ENCODE results near the gene ERCC6L2. TPM values are rescaled to one million over a fixed set of nuclear protein-coding genes. Genes with fewer than 3 reads are reported as not detected.

The ERCC6L2 gene
- total RNA-seq, 3 donors from 2014 or later, result 69.9 to 100.0 (median 71.4) TPM

- Histone ChIP-seq H3K4me1 (no peaks in the 10 kb centered on the region), H3K36me3 (peaks cover 7% of the 10 kb centered on the region), H3K4me3 (no peak overlapping the region), H3K27me3 (no peaks in the 10 kb centered on the region), H3K9me3 (no peaks in the 10 kb centered on the region), H3K27ac (no peak overlapping the region)
- TF ChIP-seq POLR2A (IDR thresholded peaks at IDR 0.05) (no peak), POLR2AphosphoS5 (IDR thresholded peaks at IDR 0.05) (no peak)
- TF ChIP-seq, protein P1, sequence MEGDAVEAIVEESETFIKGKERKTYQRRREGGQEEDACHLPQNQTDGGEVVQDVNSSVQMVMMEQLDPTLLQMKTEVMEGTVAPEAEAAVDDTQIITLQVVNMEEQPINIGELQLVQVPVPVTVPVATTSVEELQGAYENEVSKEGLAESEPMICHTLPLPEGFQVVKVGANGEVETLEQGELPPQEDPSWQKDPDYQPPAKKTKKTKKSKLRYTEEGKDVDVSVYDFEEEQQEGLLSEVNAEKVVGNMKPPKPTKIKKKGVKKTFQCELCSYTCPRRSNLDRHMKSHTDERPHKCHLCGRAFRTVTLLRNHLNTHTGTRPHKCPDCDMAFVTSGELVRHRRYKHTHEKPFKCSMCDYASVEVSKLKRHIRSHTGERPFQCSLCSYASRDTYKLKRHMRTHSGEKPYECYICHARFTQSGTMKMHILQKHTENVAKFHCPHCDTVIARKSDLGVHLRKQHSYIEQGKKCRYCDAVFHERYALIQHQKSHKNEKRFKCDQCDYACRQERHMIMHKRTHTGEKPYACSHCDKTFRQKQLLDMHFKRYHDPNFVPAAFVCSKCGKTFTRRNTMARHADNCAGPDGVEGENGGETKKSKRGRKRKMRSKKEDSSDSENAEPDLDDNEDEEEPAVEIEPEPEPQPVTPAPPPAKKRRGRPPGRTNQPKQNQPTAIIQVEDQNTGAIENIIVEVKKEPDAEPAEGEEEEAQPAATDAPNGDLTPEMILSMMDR (IDR thresholded peaks at IDR 0.05), result no peak
- no peak for DNase-seq (ENCODE audit: low spot score in 2 of 2)
- intact Hi-C loops (cut with DNase I; ENCODE audit: low total_unique reads), result no loop called here
These were observed 104.0 kb downstream of the ERCC6L2 start for GRCh38 chr9:95979446-95979845.

- Histone ChIP-seq H3K27me3 (no peaks in the 10 kb centered on the region), H3K27ac (no peak overlapping the region), H3K9me3 (no peaks in the 10 kb centered on the region), H3K4me1 (no peaks in the 10 kb centered on the region), H3K36me3 (peaks cover 10% of the 10 kb centered on the region), H3K4me3 (no peak overlapping the region)
- intact Hi-C loops (cut with DNase I; ENCODE audit: low total_unique reads), result no loop called here
- DNase-seq (ENCODE audit: low spot score in 2 of 2), result no peak
- TF ChIP-seq, protein P1 (IDR thresholded peaks at IDR 0.05), result no peak
- no peak for TF ChIP-seq POLR2A (IDR thresholded peaks at IDR 0.05)
- no peak for TF ChIP-seq POLR2AphosphoS5 (IDR thresholded peaks at IDR 0.05)
These were observed 105.0 kb downstream of the ERCC6L2 start for GRCh38 chr9:95980262-95981125.

- H3K4me1 ChIP-seq, result no peaks in the 10 kb centered on the region
- H3K36me3 ChIP-seq, result peaks cover 10% of the 10 kb centered on the region
- TF ChIP-seq, protein P1 (IDR thresholded peaks at IDR 0.05), result no peak
- no peak for TF ChIP-seq POLR2A (IDR thresholded peaks at IDR 0.05)
- intact Hi-C loops (cut with DNase I; ENCODE audit: low total_unique reads), result no loop called here
- no peak overlapping the region for H3K27ac ChIP-seq
- no peak for DNase-seq (ENCODE audit: low spot score in 2 of 2)
- no peak overlapping the region for H3K4me3 ChIP-seq
- H3K27me3 ChIP-seq, result no peaks in the 10 kb centered on the region
- no peaks in the 10 kb centered on the region for H3K9me3 ChIP-seq
These were observed 106.4 kb downstream of the ERCC6L2 start for GRCh38 chr9:95981761-95982390.

DNA sequence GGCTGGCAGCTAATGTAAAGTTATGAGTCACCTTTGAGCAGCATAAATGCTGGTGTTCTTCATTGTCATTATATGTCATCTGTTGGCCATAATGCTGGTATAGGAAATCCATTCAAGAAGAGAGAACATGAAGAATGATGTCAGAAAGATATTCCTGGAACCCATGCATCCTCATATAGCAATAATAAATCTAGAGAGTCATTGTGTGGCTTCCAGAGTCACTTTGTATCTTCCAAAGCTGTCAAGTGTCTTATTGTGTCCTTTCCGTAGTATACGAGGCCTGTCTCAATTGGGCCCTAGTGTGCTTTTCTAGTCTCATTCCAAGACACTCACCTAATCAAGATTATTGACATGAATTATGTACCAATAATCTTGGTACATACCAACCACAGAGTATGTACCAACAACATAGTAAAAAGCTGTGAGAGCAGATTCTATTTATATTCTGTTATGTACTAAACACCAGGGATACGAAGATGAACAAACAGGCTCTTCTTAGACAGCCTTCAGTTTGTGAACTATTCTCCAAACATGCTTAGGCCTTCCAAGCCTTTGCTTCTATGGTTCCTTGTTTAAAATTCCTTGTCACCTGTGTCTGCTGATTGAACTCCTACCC lies 110.1 kb downstream of the ERCC6L2 start:
- no peak for TF ChIP-seq POLR2A (IDR thresholded peaks at IDR 0.05)
- no peak for TF ChIP-seq POLR2AphosphoS5 (IDR thresholded peaks at IDR 0.05)
- TF ChIP-seq, protein P1 (IDR thresholded peaks at IDR 0.05), result no peak
- intact Hi-C loops (cut with DNase I; ENCODE audit: low total_unique reads), result loop anchor here (2.0 kb wide), 1 partner anchor 47 kb away; no protein-coding TSS in a partner anchor
- Histone ChIP-seq H3K4me1 (no peaks in the 10 kb centered on the region), H3K36me3 (peaks cover 4% of the 10 kb centered on the region), H3K9me3 (no peaks in the 10 kb centered on the region), H3K4me3 (no peak overlapping the region), H3K27me3 (no peaks in the 10 kb centered on the region), H3K27ac (no peak overlapping the region)
- DNase-seq (ENCODE audit: low spot score in 2 of 2), result no peak

GRCh38 chr9:95989297-95989696 lies 113.8 kb downstream of the ERCC6L2 start:
- no peak overlapping the region for H3K27ac ChIP-seq
- TF ChIP-seq POLR2AphosphoS5 (IDR thresholded peaks at IDR 0.05), result no peak
- no peak for TF ChIP-seq POLR2A (IDR thresholded peaks at IDR 0.05)
- TF ChIP-seq, protein P1 (IDR thresholded peaks at IDR 0.05), result no peak
- intact Hi-C loops (cut with DNase I; ENCODE audit: low total_unique reads), result no loop called here
- no peaks in the 10 kb centered on the region for H3K9me3 ChIP-seq
- no peaks in the 10 kb centered on the region for H3K4me1 ChIP-seq
- peaks cover 7% of the 10 kb centered on the region for H3K36me3 ChIP-seq
- no peaks in the 10 kb centered on the region for H3K27me3 ChIP-seq
- no peak for DNase-seq (ENCODE audit: low spot score in 2 of 2)
- H3K4me3 ChIP-seq, result no peak overlapping the region
